H1 (cell line): ENCODE measurements around the gene ZBTB9. TPM values are rescaled to one million over a fixed set of nuclear protein-coding genes. Genes with fewer than 3 reads are reported as not detected.

Experiments used
- ATF2 ChIP-seq: IDR thresholded peaks from 2 replicates; pipeline ENCODE4 v1.6.1; 2012; ENCODE audit warnings: low read length, inconsistent platforms
- MAX ChIP-seq: IDR thresholded peaks from 2 replicates; pipeline ENCODE4 v1.6.1; 2012; ENCODE audit warnings: inconsistent platforms
- SP4 ChIP-seq: IDR thresholded peaks from 2 replicates; pipeline ENCODE4 v1.6.1; 2012; ENCODE audit warnings: low read length, inconsistent platforms
- TCF12 ChIP-seq: IDR thresholded peaks from 2 replicates; pipeline ENCODE4 v1.6.1; 2011; ENCODE audit warnings: low read depth, mild to moderate bottlenecking, low read length
- polyA plus RNA-seq, 7 experiments: library from polyadenylated mRNA; depleted of rRNA in 3 of 7; stranded (reverse) in 5 of 7; unstranded in 2 of 7; fragments of >200 nt in 5 of 7; fragments of 200-250 nt in 2 of 7; gene quantifications; 1 replicate in 5 of 7; 2 replicates in 1 of 7; 4 replicates in 1 of 7; pipeline versions ENCODE4 v1.2.1 to v1.2.3, GENCODE V29; 2011 to 2013; ENCODE audit warnings: missing spikeins in 2 of 7, mixed read lengths in 2 of 7
- total RNA-seq: library from RNA; stranded (reverse); fragmentation: NEBNext Ultra II Directional; extraction: Animal tissue kit (Norgen Biotek cat#: 25700); gene quantifications from 2 replicates; pipeline ENCODE4 v1.2.1, GENCODE V29; 2021

The ZBTB9 gene
- total and polyA plus RNA-seq, 2 of the 8 experiments (the other 6 are each of a cell fraction or from before 2014, with no cell fraction given), result 16.9 to 20.2 TPM

GRCh38 chr6:33433544-33434191 is 20.7 kb upstream of the ZBTB9 start (continued):
- TF ChIP-seq TCF12 (no peak), SP4 (0 out of 2 replicates have a peak, but pooled peaks have one; percentile 25), ATF2 (no peak), MAX (peak; percentile 22; the same call in 1 of the 2 replicates)
